SU-DHL-6 (cell line): ENCODE measurements around the gene LRRC53.

Experiments used
- H2AFZ ChIP-seq: fragments of 200-600 bp; sonication (generic); 2 replicates; pipeline ENCODE4 v1.6.1; 2014; ENCODE audit warnings: low read depth, mild to moderate bottlenecking, moderate library complexity, mixed read lengths, antibody characterized with exemption, low read length; ENCODE audit not compliant: severe bottlenecking
- H3F3A ChIP-seq: fragments of 200-600 bp; shearing (Covaris generic); 2 replicates; pipeline ENCODE4 v1.6.0; 2016; ENCODE audit warnings: antibody characterized with exemption, mild to moderate bottlenecking; ENCODE audit not compliant: insufficient read depth
- H3K27ac ChIP-seq: fragments of 200-600 bp; sonication (generic); 2 replicates; pipeline ENCODE4 v1.5.1; 2016; ENCODE audit warnings: low read depth, mild to moderate bottlenecking, low read length, moderate library complexity, mixed read lengths
- H3K27me3 ChIP-seq: fragments of 200-600 bp; sonication (generic), shearing (Covaris generic); 2 replicates; pipeline ENCODE4 v1.6.0; 2014; ENCODE audit warnings: mild to moderate bottlenecking, low read length
- H3K36me3 ChIP-seq: fragments of 200-600 bp; sonication (generic); 2 replicates; pipeline ENCODE4 v1.6.1; 2014; ENCODE audit warnings: mild to moderate bottlenecking, low read length, mixed read lengths
- H3K4me2 ChIP-seq: fragments of 300-600, 200-600 bp; shearing (Covaris generic), sonication (generic); 2 replicates; pipeline ENCODE4 v1.6.0; 2014; ENCODE audit warnings: low read length, low read depth, mild to moderate bottlenecking; ENCODE audit not compliant: poor library complexity, severe bottlenecking
- H3K4me3 ChIP-seq: fragments of 200-600 bp; sonication (generic); 2 replicates; pipeline ENCODE4 v1.5.1; 2014; ENCODE audit warnings: antibody characterized with exemption, low read length, mild to moderate bottlenecking, mixed read lengths; ENCODE audit not compliant: insufficient read depth, poor library complexity, severe bottlenecking
- H3K79me2 ChIP-seq: fragments of 200-600 bp; sonication (generic); 2 replicates; pipeline ENCODE4 v1.6.1; 2014; ENCODE audit warnings: mild to moderate bottlenecking, low read length, moderate library complexity; ENCODE audit not compliant: insufficient read depth
- H3K9ac ChIP-seq: fragments of 200-600 bp; sonication (generic); 2 replicates; pipeline ENCODE4 v1.7.0; 2014; ENCODE audit warnings: mild to moderate bottlenecking, low read length
- H3K9me2 ChIP-seq: fragments of 200-600 bp; sonication (generic); replicated peaks from 2 replicates; pipeline ENCODE4 v1.6.1; 2014; ENCODE audit warnings: low read length; ENCODE audit not compliant: insufficient read depth
- H3K9me3 ChIP-seq: fragments of 200-600 bp; sonication (generic); 2 replicates; pipeline ENCODE4 v1.6.1; 2014; ENCODE audit warnings: low read length, mixed read lengths; ENCODE audit not compliant: insufficient read depth
- H4K20me1 ChIP-seq: fragments of 200-600 bp; sonication (generic); 2 replicates; pipeline ENCODE4 v1.6.1; 2014; ENCODE audit warnings: low read depth, mild to moderate bottlenecking, antibody characterized with exemption, low read length, moderate library complexity, mixed read lengths
- EZH2phosphoT487 ChIP-seq: fragments of 200-600 bp; sonication (generic), shearing (Covaris generic); conservative IDR thresholded peaks from 2 replicates; pipeline ENCODE4 v1.6.1; 2018; ENCODE audit warnings: mild to moderate bottlenecking, antibody characterized with exemption, low read length, moderate library complexity, mixed read lengths
- TF ChIP-seq, protein P1 (sequence below): fragments of 200-600 bp; sonication (generic); IDR thresholded peaks from one replicate; pipeline ENCODE4 v1.5.1; 2017; ENCODE audit warnings: antibody characterized with exemption, mild to moderate bottlenecking, low read length, moderate library complexity; ENCODE audit not compliant: insufficient read depth, poor library complexity, severe bottlenecking

Gene LRRC53

DNA sequence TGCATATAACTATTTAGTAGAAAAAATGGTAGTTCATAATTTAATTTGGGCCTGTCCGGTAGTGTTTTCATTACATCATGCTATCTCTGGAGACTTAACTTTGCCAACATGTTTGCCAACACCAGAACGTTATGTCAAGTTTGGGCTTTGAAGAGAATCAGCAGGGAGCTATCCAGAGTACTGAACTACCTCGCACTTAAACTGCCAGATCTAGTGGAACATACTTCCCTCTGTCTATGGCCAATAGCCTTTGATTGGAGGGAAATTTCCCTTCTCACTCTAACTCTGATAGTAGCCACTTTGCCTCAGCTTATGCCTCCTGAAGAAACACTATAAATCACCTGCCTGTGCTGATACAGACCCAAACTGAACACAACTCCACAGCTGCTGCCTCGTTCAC lies 10.0 kb downstream of the LRRC53 start:
- Histone ChIP-seq H3K9me2 (no peaks in the 10 kb centered on the region), H3K27me3 (no peaks in the 10 kb centered on the region), H3K79me2 (no peaks in the 10 kb centered on the region), H3K9ac (no peak overlapping the region), H3F3A (no peaks in the 10 kb centered on the region), H3K4me2 (no peak overlapping the region), H2AFZ (no peak overlapping the region), H3K9me3 (no peaks in the 10 kb centered on the region), H3K4me3 (no peak overlapping the region), H4K20me1 (no peaks in the 10 kb centered on the region), H3K36me3 (no peaks in the 10 kb centered on the region), H3K27ac (no peak overlapping the region)
- TF ChIP-seq, protein P1, sequence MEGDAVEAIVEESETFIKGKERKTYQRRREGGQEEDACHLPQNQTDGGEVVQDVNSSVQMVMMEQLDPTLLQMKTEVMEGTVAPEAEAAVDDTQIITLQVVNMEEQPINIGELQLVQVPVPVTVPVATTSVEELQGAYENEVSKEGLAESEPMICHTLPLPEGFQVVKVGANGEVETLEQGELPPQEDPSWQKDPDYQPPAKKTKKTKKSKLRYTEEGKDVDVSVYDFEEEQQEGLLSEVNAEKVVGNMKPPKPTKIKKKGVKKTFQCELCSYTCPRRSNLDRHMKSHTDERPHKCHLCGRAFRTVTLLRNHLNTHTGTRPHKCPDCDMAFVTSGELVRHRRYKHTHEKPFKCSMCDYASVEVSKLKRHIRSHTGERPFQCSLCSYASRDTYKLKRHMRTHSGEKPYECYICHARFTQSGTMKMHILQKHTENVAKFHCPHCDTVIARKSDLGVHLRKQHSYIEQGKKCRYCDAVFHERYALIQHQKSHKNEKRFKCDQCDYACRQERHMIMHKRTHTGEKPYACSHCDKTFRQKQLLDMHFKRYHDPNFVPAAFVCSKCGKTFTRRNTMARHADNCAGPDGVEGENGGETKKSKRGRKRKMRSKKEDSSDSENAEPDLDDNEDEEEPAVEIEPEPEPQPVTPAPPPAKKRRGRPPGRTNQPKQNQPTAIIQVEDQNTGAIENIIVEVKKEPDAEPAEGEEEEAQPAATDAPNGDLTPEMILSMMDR, result no peak
- no peak for TF ChIP-seq EZH2phosphoT487

DNA sequence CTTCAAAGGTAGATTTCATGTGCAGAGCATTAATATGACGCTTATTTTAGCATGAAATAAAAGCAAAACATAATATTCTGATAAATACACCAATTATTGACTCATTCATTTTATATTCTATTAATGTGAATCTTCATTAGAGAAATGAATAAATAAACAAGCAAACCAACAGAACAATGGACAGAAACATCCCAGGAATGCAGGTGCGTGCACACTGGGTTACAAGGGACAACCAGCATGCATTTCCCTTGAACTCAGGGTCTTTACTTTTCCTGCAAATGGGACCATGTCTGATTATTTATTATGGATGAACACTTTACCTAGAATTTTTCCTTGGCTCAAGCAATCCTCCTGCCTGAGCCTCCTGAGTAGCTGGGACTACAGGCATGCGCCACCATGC lies 13.5 kb downstream of the LRRC53 start:
- Histone ChIP-seq H3K27me3 (no peaks in the 10 kb centered on the region), H3K4me2 (no peak overlapping the region), H4K20me1 (no peaks in the 10 kb centered on the region), H2AFZ (no peak overlapping the region), H3K9me3 (no peaks in the 10 kb centered on the region), H3K36me3 (no peaks in the 10 kb centered on the region), H3K4me3 (no peak overlapping the region), H3K9me2 (no peaks in the 10 kb centered on the region), H3K27ac (no peak overlapping the region), H3K9ac (no peak overlapping the region), H3K79me2 (no peaks in the 10 kb centered on the region), H3F3A (no peaks in the 10 kb centered on the region)
- TF ChIP-seq, protein P1, result no peak
- TF ChIP-seq EZH2phosphoT487, result no peak

DNA sequence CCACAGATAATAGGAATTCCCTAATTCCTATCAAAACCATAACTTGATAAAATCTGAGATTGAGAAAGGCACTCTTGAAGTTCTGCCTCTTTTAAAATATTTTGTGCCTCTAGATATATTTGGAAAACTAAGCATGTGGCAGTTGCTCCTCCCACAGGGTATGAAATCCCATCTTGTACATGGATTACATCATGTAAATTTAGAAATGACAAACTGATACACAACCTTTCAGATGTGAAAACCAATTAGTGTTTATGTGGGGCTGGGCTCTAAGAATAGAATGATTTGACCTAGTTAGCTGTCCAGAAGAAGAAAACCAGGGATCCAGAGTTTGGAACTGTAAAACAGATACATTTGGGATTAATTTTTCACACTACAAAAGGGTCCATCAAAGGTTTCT lies 15.7 kb downstream of the LRRC53 start:
- Histone ChIP-seq H3K4me2 (no peak overlapping the region), H4K20me1 (no peaks in the 10 kb centered on the region), H3K27ac (no peak overlapping the region), H3F3A (no peaks in the 10 kb centered on the region), H3K27me3 (no peaks in the 10 kb centered on the region), H3K36me3 (no peaks in the 10 kb centered on the region), H3K9me3 (no peaks in the 10 kb centered on the region), H3K79me2 (no peaks in the 10 kb centered on the region), H3K4me3 (no peak overlapping the region), H3K9ac (no peak overlapping the region), H2AFZ (no peak overlapping the region), H3K9me2 (no peaks in the 10 kb centered on the region)
- no peak for TF ChIP-seq EZH2phosphoT487
- TF ChIP-seq, protein P1, result no peak

DNA sequence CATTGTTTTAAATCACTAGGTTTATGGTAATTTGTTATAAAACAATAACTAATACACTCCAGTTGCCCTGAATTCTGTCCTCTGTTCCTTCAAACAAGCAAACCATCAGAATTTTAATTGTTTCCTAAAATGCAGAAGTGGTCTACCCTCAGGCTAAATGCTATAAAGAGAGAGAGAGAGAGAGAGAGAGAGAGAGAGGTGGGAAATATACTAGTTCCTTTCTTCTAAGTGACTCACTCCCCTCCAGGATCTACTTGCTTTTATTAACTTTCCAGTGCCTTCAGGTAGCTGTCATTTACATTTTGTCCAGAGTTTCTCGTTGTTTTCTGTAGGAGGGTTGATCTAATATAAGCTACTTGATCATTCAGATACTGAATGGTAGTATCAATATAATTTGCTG lies 26.4 kb downstream of the LRRC53 start:
- Histone ChIP-seq H4K20me1 (no peaks in the 10 kb centered on the region), H3K4me2 (no peak overlapping the region), H3K27ac (no peak overlapping the region), H3K9ac (no peak overlapping the region), H3K27me3 (no peaks in the 10 kb centered on the region; the same call in 1 of the 2 replicates), H3K4me3 (no peak overlapping the region), H3K9me3 (no peaks in the 10 kb centered on the region), H3K9me2 (no peaks in the 10 kb centered on the region), H3F3A (no peaks in the 10 kb centered on the region), H3K36me3 (no peaks in the 10 kb centered on the region), H2AFZ (no peak overlapping the region), H3K79me2 (no peaks in the 10 kb centered on the region)
- no peak for TF ChIP-seq EZH2phosphoT487
- TF ChIP-seq, protein P1, result no peak
